ENCODE data around the gene TMEM14C. TPM values are rescaled to one million over a fixed set of nuclear protein-coding genes. Genes with fewer than 3 reads are reported as not detected.

Gene TMEM14C
- total RNA-seq, 4 donors from 2014 or later: 87.9 to 136 (median 116) TPM

GRCh38 chr6:10684618-10685017 lies 38.3 kb upstream of the TMEM14C start:
- H3K9me3 ChIP-seq: no peaks in the 10 kb centered on the region
- H3K4me3 ChIP-seq: no peak overlapping the region
- WGBS, 2 donors: 77 to 83% methylated on average over 5 of the region's 5 CpGs
- H3K36me3 ChIP-seq: no peaks in the 10 kb centered on the region
- TF ChIP-seq POLR2A (IDR thresholded peaks at IDR 0.05) (no peak), EP300 (IDR thresholded peaks at IDR 0.05) (no peak)
- TF ChIP-seq, protein P1, sequence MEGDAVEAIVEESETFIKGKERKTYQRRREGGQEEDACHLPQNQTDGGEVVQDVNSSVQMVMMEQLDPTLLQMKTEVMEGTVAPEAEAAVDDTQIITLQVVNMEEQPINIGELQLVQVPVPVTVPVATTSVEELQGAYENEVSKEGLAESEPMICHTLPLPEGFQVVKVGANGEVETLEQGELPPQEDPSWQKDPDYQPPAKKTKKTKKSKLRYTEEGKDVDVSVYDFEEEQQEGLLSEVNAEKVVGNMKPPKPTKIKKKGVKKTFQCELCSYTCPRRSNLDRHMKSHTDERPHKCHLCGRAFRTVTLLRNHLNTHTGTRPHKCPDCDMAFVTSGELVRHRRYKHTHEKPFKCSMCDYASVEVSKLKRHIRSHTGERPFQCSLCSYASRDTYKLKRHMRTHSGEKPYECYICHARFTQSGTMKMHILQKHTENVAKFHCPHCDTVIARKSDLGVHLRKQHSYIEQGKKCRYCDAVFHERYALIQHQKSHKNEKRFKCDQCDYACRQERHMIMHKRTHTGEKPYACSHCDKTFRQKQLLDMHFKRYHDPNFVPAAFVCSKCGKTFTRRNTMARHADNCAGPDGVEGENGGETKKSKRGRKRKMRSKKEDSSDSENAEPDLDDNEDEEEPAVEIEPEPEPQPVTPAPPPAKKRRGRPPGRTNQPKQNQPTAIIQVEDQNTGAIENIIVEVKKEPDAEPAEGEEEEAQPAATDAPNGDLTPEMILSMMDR (IDR thresholded peaks at IDR 0.05): no peak
- no peak for DNase-seq (ENCODE audit: low spot score in 2 of 2)
- no peak overlapping the region for H3K27ac ChIP-seq
- no peaks in the 10 kb centered on the region for H3K27me3 ChIP-seq
- no peaks in the 10 kb centered on the region for H3K4me1 ChIP-seq

- Histone ChIP-seq H3K9me3 (no peaks in the 10 kb centered on the region), H3K27ac (no peak overlapping the region), H3K4me3 (no peak overlapping the region), H3K36me3 (no peaks in the 10 kb centered on the region), H3K4me1 (no peaks in the 10 kb centered on the region), H3K27me3 (no peaks in the 10 kb centered on the region)
- TF ChIP-seq, protein P1 (IDR thresholded peaks at IDR 0.05): no peak
- TF ChIP-seq POLR2A (IDR thresholded peaks at IDR 0.05): no peak
- no peak for TF ChIP-seq EP300 (IDR thresholded peaks at IDR 0.05)
- DNase-seq (ENCODE audit: low spot score in 2 of 2): no peak
- WGBS, 2 donors: 65 to 73% methylated on average over 3 of the region's 3 CpGs
Measured at GRCh38 chr6:10685092-10685915, 37.6 kb upstream of the TMEM14C start.

GRCh38 chr6:10686901-10687300 lies 36.0 kb upstream of the TMEM14C start:
- TF ChIP-seq EP300 (IDR thresholded peaks at IDR 0.05) (no peak), POLR2A (IDR thresholded peaks at IDR 0.05) (no peak)
- TF ChIP-seq, protein P1 (IDR thresholded peaks at IDR 0.05): no peak
- Histone ChIP-seq H3K27me3 (no peaks in the 10 kb centered on the region), H3K27ac (no peak overlapping the region), H3K4me1 (peaks cover 0 to 9% (median 2%) of the 10 kb centered on the region in 4 donors), H3K9me3 (no peaks in the 10 kb centered on the region), H3K36me3 (no peaks in the 10 kb centered on the region), H3K4me3 (no peak overlapping the region)
- DNase-seq (ENCODE audit: low spot score in 2 of 2): no peak
- WGBS, 2 donors: 80% methylated on average over 8 of the region's 8 CpGs

DNA sequence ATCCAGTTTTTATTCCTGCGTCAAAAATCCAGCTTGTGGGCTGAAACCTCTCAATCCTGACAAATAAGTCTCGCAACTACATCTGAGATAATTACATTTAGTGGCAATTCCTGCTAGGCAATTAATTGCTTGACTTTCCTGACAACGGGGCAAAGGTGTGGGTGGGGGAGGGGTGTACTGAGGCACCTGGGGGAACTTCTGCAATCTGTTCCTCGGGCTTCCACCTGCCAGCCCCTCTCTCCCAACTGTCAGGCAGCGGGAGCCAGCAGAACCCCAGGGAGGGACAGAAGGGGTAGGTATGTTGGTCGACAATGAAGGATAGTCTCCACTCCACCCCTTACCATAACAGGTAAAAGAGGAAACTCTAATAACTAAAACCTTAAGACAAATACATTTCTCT lies 35.3 kb upstream of the TMEM14C start:
- WGBS, 2 donors: 37 to 41% methylated on average over 6 of the region's 6 CpGs
- TF ChIP-seq, protein P1 (IDR thresholded peaks at IDR 0.05): no peak
- TF ChIP-seq POLR2A (IDR thresholded peaks at IDR 0.05): no peak
- no peak for TF ChIP-seq EP300 (IDR thresholded peaks at IDR 0.05)
- Histone ChIP-seq H3K9me3 (no peaks in the 10 kb centered on the region), H3K27me3 (no peaks in the 10 kb centered on the region), H3K4me1 (peaks cover 0 to 10% (median 3%) of the 10 kb centered on the region in 4 donors), H3K36me3 (no peaks in the 10 kb centered on the region), H3K27ac (no peak overlapping the region), H3K4me3 (no peak overlapping the region)
- DNase-seq (ENCODE audit: low spot score in 2 of 2): no peak

DNA sequence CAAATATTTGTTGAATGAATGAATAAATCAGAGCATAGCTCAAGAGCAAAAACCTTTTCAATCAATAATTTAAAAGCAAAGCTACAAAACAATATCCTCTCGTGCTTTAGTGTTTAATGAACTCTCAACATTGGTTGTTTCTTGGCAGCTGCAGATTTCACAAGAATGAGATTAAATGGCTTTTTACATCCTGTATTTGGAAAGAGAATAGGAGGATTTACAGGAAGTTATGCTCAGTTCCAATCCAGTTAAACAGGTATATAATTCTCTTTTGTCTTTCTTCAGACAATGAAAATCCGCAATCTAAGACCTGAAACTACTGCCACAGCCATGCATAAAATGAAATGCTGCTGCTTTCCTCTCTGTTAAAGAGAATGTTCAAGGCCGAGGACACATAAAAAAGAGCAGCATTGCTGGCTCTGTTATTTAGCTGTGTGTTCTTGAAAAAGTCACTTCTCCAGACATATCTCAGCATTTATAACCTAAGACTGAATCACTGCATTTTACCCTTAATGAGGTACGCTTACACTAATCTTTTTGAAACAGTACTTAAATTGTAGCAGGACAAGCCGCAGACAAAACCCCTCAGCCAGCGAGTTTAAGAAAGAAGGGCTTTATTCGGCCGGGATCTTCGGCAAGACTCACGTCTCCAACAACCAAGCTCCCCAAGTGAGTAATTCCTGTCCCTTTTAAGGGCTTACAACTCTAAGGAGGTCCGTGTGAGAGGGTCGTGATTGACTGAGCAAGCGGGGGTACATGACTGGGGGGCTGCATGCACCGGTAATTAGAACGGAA lies 32.0 kb upstream of the TMEM14C start:
- Histone ChIP-seq H3K27ac (no peak overlapping the region), H3K36me3 (no peaks in the 10 kb centered on the region), H3K4me1 (peaks cover 3 to 30% (median 20%) of the 10 kb centered on the region in 4 donors), H3K9me3 (no peaks in the 10 kb centered on the region), H3K4me3 (no peak overlapping the region), H3K27me3 (no peaks in the 10 kb centered on the region)
- TF ChIP-seq POLR2A (IDR thresholded peaks at IDR 0.05): no peak
- TF ChIP-seq EP300 (IDR thresholded peaks at IDR 0.05): no peak
- TF ChIP-seq, protein P1 (IDR thresholded peaks at IDR 0.05): no peak
- 34 to 41% methylated on average over 15 of the region's 15 CpGs for whole genome bisulfite sequencing, 2 donors
- DNase-seq (ENCODE audit: low spot score in 2 of 2): no peak

Data from tibial nerve (tissue), 4 donors.